Activated B cell treated with CpG ODN at 0.5 μM for 24 hours (primary cell): ENCODE data around the gene SCAMP2. TPM values are rescaled to one million over a fixed set of nuclear protein-coding genes. Genes with fewer than 3 reads are reported as not detected.

Experiments used
- ATAC-seq: fragments of 200-7000 bp; cut with Tn5 transposase; one replicate; pipeline ENCODE4 v1.10.0; 2021; ENCODE audit warnings: low read depth, mild to moderate bottlenecking, moderate library complexity
- CTCF ChIA-PET: fragments of 350-600 bp; sonication (Branson Sonifier 250); formaldehyde crosslinking; loops from one replicate; lab custom pipeline; 2021; ENCODE audit warnings: antibody characterized with exemption; lab: Charles Lee
- POLR2A ChIA-PET: fragments of 350-600 bp; sonication (Branson Sonifier 250); formaldehyde crosslinking; loops from one replicate; lab custom pipeline; 2021; ENCODE audit warnings: antibody characterized with exemption; lab: Charles Lee
- DNase-seq: peaks from one replicate; pipeline ENCODE4 v3.0.0; 2022
- H3K27ac Mint-ChIP-seq: one replicate; pipeline ENCODE4 v1.8.0; 2020; ENCODE audit warnings: mixed read lengths
- H3K27me3 Mint-ChIP-seq: one replicate; pipeline ENCODE4 v1.8.0; 2021; ENCODE audit warnings: mixed read lengths
- H3K36me3 Mint-ChIP-seq: one replicate; pipeline ENCODE4 v1.8.0; 2021; ENCODE audit warnings: low read depth, mixed read lengths
- H3K4me1 Mint-ChIP-seq: one replicate; pipeline ENCODE4 v1.8.0; 2021; ENCODE audit warnings: mixed read lengths
- H3K4me3 Mint-ChIP-seq: one replicate; pipeline ENCODE4 v1.8.0; 2020; ENCODE audit warnings: mild to moderate bottlenecking, mixed read lengths
- H3K9me3 Mint-ChIP-seq: one replicate; pipeline ENCODE4 v1.8.0; 2020; ENCODE audit warnings: mixed read lengths
- intact Hi-C: fragments of 100-400 bp; cut with micrococcal nuclease; formaldehyde crosslinking; loops from one replicate; pipeline ENCODE4 v1.15.1; 2024
- total RNA-seq: library from RNA; stranded (reverse); gene quantifications from 2 replicates; pipeline ENCODE4 v1.2.3, GENCODE V29; 2022
- TF ChIP-seq, protein P1 (sequence below): fragments of 200-600 bp; IDR thresholded peaks from one replicate; pipeline ENCODE4 v1.8.0; 2022; ENCODE audit warnings: antibody characterized with exemption, mild to moderate bottlenecking

The SCAMP2 gene
- total RNA-seq, 1 donor from 2014 or later: 112 TPM

DNA sequence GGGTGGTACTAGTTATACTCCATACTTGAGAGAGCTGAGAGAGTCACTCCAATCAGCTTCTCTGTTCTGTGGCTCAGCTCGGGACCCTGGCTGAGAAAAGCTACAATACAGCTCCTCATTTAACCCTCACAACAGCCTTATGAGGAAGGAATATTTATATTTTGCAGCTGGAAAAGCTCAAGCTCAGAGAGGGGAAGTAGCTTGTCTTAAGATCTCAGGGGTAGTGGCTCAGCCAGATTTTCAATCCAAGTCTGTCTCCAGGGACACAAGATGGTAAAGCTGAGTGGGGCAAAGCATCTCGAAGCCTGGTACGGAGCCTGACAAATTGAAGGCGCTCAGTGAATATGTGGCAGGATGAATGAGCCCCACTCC, 14.8 kb downstream of the SCAMP2 start:
- Mint-ChIP-seq H3K27me3 (no peaks in the 10 kb centered on the region), H3K27ac (peak overlapping the region; percentile 83), H3K4me3 (peak overlapping the region; percentile 38), H3K36me3 (peaks cover 20% of the 10 kb centered on the region), H3K4me1 (peaks cover 51% of the 10 kb centered on the region), H3K9me3 (no peaks in the 10 kb centered on the region)
- DNase-seq (no peak), ATAC-seq (no peak)
- TF ChIP-seq, protein P1, sequence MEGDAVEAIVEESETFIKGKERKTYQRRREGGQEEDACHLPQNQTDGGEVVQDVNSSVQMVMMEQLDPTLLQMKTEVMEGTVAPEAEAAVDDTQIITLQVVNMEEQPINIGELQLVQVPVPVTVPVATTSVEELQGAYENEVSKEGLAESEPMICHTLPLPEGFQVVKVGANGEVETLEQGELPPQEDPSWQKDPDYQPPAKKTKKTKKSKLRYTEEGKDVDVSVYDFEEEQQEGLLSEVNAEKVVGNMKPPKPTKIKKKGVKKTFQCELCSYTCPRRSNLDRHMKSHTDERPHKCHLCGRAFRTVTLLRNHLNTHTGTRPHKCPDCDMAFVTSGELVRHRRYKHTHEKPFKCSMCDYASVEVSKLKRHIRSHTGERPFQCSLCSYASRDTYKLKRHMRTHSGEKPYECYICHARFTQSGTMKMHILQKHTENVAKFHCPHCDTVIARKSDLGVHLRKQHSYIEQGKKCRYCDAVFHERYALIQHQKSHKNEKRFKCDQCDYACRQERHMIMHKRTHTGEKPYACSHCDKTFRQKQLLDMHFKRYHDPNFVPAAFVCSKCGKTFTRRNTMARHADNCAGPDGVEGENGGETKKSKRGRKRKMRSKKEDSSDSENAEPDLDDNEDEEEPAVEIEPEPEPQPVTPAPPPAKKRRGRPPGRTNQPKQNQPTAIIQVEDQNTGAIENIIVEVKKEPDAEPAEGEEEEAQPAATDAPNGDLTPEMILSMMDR: no peak
- ChIA-PET POLR2A (interaction anchor here (0.5 to 4.9 kb wide), 11 partner anchors 11 to 211 kb away, joined by 3 to 42 read pairs (median 6); partner anchors contain the start of genes COX5A, MPI, SCAMP2 and ULK3), CTCF (interaction anchor here (1.3 to 3.9 kb wide), 2 partner anchors 12 to 43 kb away, joined by 6 to 22 read pairs; no protein-coding TSS in a partner anchor)
- intact Hi-C loops: no loop called here

GRCh38 chr15:74857671-74858368, 15.3 kb downstream of the SCAMP2 start:
- intact Hi-C loops: loop anchor here (1.0 to 2.0 kb wide), 2 partner anchors 12 to 15 kb away; partner anchors contain the start of gene ULK3
- no peak for DNase-seq
- peaks cover 52% of the 10 kb centered on the region for H3K4me1 Mint-ChIP-seq

DNA sequence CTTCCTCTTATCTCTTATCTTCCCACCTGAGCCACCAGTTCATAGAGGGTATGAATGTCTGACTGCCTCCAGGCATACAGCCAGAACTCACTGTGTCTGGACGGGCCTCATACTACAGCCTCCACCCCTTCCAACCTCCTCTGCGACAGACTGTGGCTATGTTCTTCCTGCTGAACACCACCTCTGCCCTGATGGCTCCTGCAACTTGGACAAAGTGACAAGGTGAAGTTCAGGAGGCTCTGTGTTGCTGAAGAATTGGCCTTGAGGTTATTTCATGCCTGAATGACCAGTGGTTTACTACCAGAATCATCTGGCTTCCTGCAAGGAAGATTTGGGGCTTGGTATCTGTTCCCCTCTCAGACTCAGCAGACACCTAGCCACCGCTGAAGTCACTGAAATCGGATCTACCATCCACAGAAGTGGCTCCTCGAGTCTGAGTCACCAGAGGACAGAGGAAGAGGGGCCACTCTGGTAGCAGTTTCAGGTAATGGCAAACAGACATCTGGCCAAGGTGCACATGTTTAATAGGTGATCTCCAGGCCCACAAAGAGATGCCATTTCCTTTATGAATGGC, 16.0 kb downstream of the SCAMP2 start:
- DNase-seq (no peak), ATAC-seq (peak; percentile 72)
- peak overlapping the region; percentile 83 for H3K27ac Mint-ChIP-seq
- no peaks in the 10 kb centered on the region for H3K27me3 Mint-ChIP-seq
- H3K36me3 Mint-ChIP-seq: peaks cover 31% of the 10 kb centered on the region
- H3K4me3 Mint-ChIP-seq: peak overlapping the region; percentile 44
- TF ChIP-seq, protein P1: no peak
- CTCF ChIA-PET: interaction anchor here (3.9 kb wide), 1 partner anchor 44 kb away, joined by 22 read pairs; no protein-coding TSS in a partner anchor
- intact Hi-C loops: loop anchor here (1.0 to 2.0 kb wide), 2 partner anchors 13 to 14 kb away; partner anchors contain the start of gene ULK3
- no peaks in the 10 kb centered on the region for H3K9me3 Mint-ChIP-seq
- POLR2A ChIA-PET: interaction anchor here (0.6 to 4.9 kb wide), 4 partner anchors 12 to 44 kb away, joined by 3 to 42 read pairs (median 20); partner anchors contain the start of gene ULK3
- H3K4me1 Mint-ChIP-seq: peaks cover 52% of the 10 kb centered on the region

More at GRCh38 chr15:74857671-74858368, 15.3 kb downstream of the SCAMP2 start:
- no peaks in the 10 kb centered on the region for H3K27me3 Mint-ChIP-seq
- POLR2A ChIA-PET: interaction anchor here (0.5 to 4.9 kb wide), 11 partner anchors 12 to 149 kb away, joined by 3 to 42 read pairs (median 6); partner anchors contain the start of genes COX5A, MPI, SCAMP2 and ULK3
- peak; percentile 35 for ATAC-seq
- H3K9me3 Mint-ChIP-seq: no peaks in the 10 kb centered on the region
- peak overlapping the region; percentile 83 for H3K27ac Mint-ChIP-seq
- TF ChIP-seq, protein P1: no peak
- H3K4me3 Mint-ChIP-seq: peak overlapping the region; percentile 44
- H3K36me3 Mint-ChIP-seq: peaks cover 25% of the 10 kb centered on the region
- CTCF ChIA-PET: interaction anchor here (1.3 to 3.9 kb wide), 2 partner anchors 12 to 43 kb away, joined by 6 to 22 read pairs; no protein-coding TSS in a partner anchor

GRCh38 chr15:74856537-74856936, 16.6 kb downstream of the SCAMP2 start:
- TF ChIP-seq, protein P1: no peak
- peaks cover 52% of the 10 kb centered on the region for H3K4me1 Mint-ChIP-seq
- H3K4me3 Mint-ChIP-seq: no peak overlapping the region
- no peak for ATAC-seq
- peaks cover 37% of the 10 kb centered on the region for H3K36me3 Mint-ChIP-seq
- CTCF ChIA-PET: interaction anchor here (3.9 kb wide), 1 partner anchor 45 kb away, joined by 22 read pairs; no protein-coding TSS in a partner anchor
- peak overlapping the region; percentile 83 for H3K27ac Mint-ChIP-seq
- no peaks in the 10 kb centered on the region for H3K9me3 Mint-ChIP-seq
- DNase-seq: no peak
- POLR2A ChIA-PET: interaction anchor here (0.6 to 4.9 kb wide), 3 partner anchors 11 to 39 kb away, joined by 3 to 42 read pairs (median 35); partner anchors contain the start of gene ULK3
- H3K27me3 Mint-ChIP-seq: no peaks in the 10 kb centered on the region
- intact Hi-C loops: loop anchor here (2.0 kb wide), 1 partner anchor 14 kb away; the partner anchor contains the start of gene ULK3
